ENCODE data around the gene SLC22A31. TPM values are rescaled to one million over a fixed set of nuclear protein-coding genes. Genes with fewer than 3 reads are reported as not detected.

SLC22A31 gene
- total RNA-seq, 1 donor from 2014 or later = 0.71 TPM

DNA sequence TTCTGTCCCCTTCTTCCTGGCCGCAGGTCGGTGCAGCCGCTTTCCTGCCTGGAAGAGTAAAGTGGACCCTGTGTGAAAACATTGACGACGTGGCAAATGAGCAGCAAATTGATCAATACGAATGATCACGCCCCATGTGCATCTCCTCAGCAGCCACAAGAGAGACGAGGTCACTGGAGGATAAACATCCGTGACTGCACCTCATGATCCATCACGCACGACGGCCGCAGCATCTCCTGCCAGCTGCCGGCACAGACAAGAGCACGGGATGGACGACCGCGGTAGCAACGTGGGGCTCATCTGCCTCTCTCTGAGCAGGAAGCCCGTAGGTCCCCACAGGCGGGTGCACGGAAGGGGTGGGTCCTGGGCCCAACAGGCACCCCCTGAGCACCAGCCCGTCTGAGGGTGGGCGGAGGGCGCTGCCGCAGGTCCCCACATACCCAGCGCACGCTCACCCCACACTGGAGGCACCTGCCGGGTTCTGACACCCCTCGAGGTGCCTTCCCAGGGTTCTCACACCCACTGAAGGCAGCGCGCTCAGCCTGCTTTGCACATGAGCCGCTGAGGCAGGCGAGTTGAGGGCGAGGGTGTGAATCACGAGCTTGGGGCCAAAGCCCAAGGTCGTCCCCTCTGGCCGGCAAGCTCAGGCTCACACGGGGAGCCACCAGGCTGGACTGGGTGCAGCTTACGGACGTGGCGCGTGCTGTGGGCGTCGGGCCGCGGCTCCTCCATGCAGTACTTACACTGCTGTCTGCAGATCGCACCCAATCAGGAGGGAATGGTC is 41.1 kb downstream of the SLC22A31 start:
- no peak overlapping the region for H3K4me3 Mint-ChIP-seq (ENCODE audit: low read depth)
- H3K27me3 Mint-ChIP-seq (ENCODE audit: low read depth) = no peaks in the 10 kb centered on the region
- H3K9me3 Mint-ChIP-seq = peaks cover 10% of the 10 kb centered on the region

DNA sequence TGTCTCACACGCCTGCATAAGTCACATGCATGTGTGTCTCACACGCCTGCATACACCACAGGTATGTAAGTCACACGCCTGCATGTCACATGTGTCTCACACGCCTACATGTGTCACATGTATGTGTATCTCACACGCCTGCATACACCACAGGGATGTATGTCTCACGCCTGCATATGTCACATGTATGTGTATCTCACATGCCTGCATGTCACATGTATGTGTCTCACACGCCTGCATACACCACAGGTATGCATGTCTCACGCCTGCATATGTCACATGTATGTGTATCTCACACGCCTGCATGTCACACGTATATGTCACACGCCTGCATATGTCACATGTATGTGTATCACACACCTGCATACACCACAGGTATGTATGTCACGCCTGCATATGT is 42.6 kb downstream of the SLC22A31 start:
- intact Hi-C loops (cut with micrococcal nuclease) = no loop called here
- DNase-seq (ENCODE audit: low spot score) = no peak
- Mint-ChIP-seq H3K27me3 (ENCODE audit: low read depth) (no peaks in the 10 kb centered on the region), H3K36me3 (ENCODE audit: low read depth) (no peaks in the 10 kb centered on the region), H3K4me3 (ENCODE audit: low read depth) (no peak overlapping the region), H3K9me3 (peaks cover 10% of the 10 kb centered on the region), H3K27ac (no peak overlapping the region), H3K4me1 (ENCODE audit: low read depth) (no peaks in the 10 kb centered on the region)

More for the DNA sequence above, 41.1 kb downstream of the SLC22A31 start:
- intact Hi-C loops (cut with micrococcal nuclease) = no loop called here
- H3K27ac Mint-ChIP-seq = no peak overlapping the region
- no peaks in the 10 kb centered on the region for H3K36me3 Mint-ChIP-seq (ENCODE audit: low read depth)
- no peaks in the 10 kb centered on the region for H3K4me1 Mint-ChIP-seq (ENCODE audit: low read depth)
- no peak for DNase-seq (ENCODE audit: low spot score)

- intact Hi-C loops (cut with micrococcal nuclease) = no loop called here
- no peaks in the 10 kb centered on the region for H3K4me1 Mint-ChIP-seq (ENCODE audit: low read depth)
- H3K27ac Mint-ChIP-seq = no peak overlapping the region
- H3K4me3 Mint-ChIP-seq (ENCODE audit: low read depth) = no peak overlapping the region
- H3K36me3 Mint-ChIP-seq (ENCODE audit: low read depth) = peaks cover 2% of the 10 kb centered on the region
- no peak for DNase-seq (ENCODE audit: low spot score)
- H3K27me3 Mint-ChIP-seq (ENCODE audit: low read depth) = no peaks in the 10 kb centered on the region
- peaks cover 10% of the 10 kb centered on the region for H3K9me3 Mint-ChIP-seq
Observed at GRCh38 chr16:89156740-89157645, 43.3 kb downstream of the SLC22A31 start.

DNA sequence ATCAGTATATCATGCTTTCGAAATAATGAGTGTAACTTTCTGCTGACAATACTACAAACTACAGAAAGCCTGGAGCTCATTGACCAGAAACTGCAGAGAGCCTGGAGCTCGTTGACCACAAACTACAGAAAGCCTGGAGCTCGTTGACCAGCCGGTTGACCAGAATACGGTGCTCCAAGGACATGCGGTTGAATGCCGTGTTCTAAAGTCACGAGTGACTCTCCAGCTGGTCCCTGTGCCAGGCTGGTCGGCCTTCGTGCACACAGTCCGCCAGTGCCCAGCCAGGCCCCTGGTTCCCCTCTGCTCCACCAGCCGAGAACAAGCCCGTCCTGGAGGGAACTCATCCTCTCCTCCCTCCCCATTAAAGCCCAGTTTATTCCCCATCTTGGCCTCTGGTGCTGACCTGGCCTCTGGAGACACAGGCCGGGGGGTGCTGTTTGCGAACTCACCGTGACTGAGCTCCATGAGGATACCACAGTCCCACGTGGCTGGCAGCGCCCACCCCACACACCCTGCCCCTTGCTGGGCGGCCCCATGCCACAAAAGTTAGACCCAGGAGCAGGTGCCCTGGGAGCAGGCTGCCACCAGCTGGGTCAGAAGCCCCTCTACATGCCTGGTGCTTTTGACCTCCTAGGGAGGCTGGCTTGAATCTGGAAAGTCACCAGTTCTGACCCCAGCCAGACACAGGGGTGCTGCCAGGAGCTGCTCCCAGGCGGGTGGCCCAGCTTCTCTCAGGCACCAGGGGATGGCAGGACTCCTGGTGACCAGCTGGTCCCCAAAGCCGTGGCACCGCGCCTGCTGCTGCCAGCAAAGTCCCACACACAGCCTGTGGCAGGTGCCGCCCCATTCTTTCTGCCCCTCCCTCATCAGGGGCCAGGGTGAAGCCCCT is 44.2 kb downstream of the SLC22A31 start:
- Mint-ChIP-seq H3K4me3 (ENCODE audit: low read depth) (no peak overlapping the region), H3K27ac (no peak overlapping the region), H3K27me3 (ENCODE audit: low read depth) (no peaks in the 10 kb centered on the region), H3K4me1 (ENCODE audit: low read depth) (no peaks in the 10 kb centered on the region), H3K36me3 (ENCODE audit: low read depth) (peaks cover 8% of the 10 kb centered on the region), H3K9me3 (peaks cover 10% of the 10 kb centered on the region)
- intact Hi-C loops (cut with micrococcal nuclease) = no loop called here
- DNase-seq (ENCODE audit: low spot score) = no peak

DNA sequence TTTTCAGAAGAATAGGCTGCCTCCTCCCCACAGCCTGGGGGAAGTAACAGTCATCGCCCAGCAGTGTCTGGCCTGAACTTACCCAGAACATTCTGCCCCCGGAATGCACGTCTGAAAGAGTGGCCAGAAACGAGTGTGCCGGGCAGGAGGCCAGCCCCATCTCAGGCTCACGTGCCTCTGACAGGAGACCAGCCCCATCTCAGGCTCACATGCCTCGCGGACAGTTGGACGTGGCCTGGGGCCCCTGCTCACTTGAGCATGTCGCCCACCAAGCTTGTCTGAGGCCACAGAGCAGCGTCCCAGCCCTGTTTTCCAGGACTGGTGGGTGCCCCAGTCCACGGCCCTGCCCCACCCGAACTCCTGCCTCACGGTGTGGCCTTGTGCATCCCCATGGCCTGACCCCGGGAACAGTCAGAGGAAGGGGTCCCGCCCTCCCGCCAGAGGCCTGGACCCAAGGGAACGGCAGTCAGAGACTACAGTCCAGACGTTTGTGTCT is 45.1 kb downstream of the SLC22A31 start:
- intact Hi-C loops (cut with micrococcal nuclease) = no loop called here
- no peaks in the 10 kb centered on the region for H3K27me3 Mint-ChIP-seq (ENCODE audit: low read depth)
- no peak overlapping the region for H3K4me3 Mint-ChIP-seq (ENCODE audit: low read depth)
- H3K36me3 Mint-ChIP-seq (ENCODE audit: low read depth) = peaks cover 14% of the 10 kb centered on the region
- no peak overlapping the region for H3K27ac Mint-ChIP-seq
- no peak for DNase-seq (ENCODE audit: low spot score)
- H3K4me1 Mint-ChIP-seq (ENCODE audit: low read depth) = no peaks in the 10 kb centered on the region
- H3K9me3 Mint-ChIP-seq = peaks cover 10% of the 10 kb centered on the region

GRCh38 chr16:89154390-89155183 is 45.8 kb downstream of the SLC22A31 start:
- intact Hi-C loops (cut with micrococcal nuclease) = no loop called here
- peaks cover 21% of the 10 kb centered on the region for H3K36me3 Mint-ChIP-seq (ENCODE audit: low read depth)
- peaks cover 11% of the 10 kb centered on the region for H3K9me3 Mint-ChIP-seq
- H3K27me3 Mint-ChIP-seq (ENCODE audit: low read depth) = no peaks in the 10 kb centered on the region
- H3K27ac Mint-ChIP-seq = no peak overlapping the region
- no peak overlapping the region for H3K4me3 Mint-ChIP-seq (ENCODE audit: low read depth)
- no peaks in the 10 kb centered on the region for H3K4me1 Mint-ChIP-seq (ENCODE audit: low read depth)
- no peak for DNase-seq (ENCODE audit: low spot score)

- Mint-ChIP-seq H3K9me3 (peaks cover 18% of the 10 kb centered on the region), H3K36me3 (ENCODE audit: low read depth) (peaks cover 28% of the 10 kb centered on the region), H3K4me3 (ENCODE audit: low read depth) (no peak overlapping the region), H3K27me3 (ENCODE audit: low read depth) (no peaks in the 10 kb centered on the region), H3K4me1 (ENCODE audit: low read depth) (no peaks in the 10 kb centered on the region), H3K27ac (no peak overlapping the region)
- intact Hi-C loops (cut with micrococcal nuclease) = no loop called here
- no peak for DNase-seq (ENCODE audit: low spot score)
Observed at GRCh38 chr16:89153848-89154271, 46.5 kb downstream of the SLC22A31 start.

GRCh38 chr16:89152831-89153700 is 47.3 kb downstream of the SLC22A31 start:
- Mint-ChIP-seq H3K4me1 (ENCODE audit: low read depth) (no peaks in the 10 kb centered on the region), H3K27ac (no peak overlapping the region), H3K4me3 (ENCODE audit: low read depth) (no peak overlapping the region), H3K36me3 (ENCODE audit: low read depth) (peaks cover 36% of the 10 kb centered on the region), H3K27me3 (ENCODE audit: low read depth) (no peaks in the 10 kb centered on the region), H3K9me3 (peaks cover 16% of the 10 kb centered on the region)
- no peak for DNase-seq (ENCODE audit: low spot score)
- intact Hi-C loops (cut with micrococcal nuclease) = no loop called here

DNA sequence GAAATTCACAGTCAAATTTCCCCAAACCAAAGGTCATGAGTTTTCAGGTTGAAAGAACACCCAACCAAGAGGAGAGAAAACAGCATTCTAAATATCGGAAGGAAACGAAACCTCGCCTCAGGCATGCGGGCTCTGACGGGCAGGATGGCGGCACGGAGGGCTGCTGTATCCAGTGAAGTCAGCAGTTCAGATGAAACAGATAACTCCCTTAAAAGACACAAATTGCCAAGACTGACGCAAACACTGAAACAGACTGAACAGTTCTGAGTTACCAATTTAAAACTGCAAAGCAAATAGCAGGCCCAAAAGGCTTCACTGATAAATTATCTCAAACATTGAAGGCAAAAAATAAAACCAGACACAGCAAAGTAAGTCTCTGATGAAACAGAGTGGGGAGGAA is 49.4 kb downstream of the SLC22A31 start:
- DNase-seq (ENCODE audit: low spot score) = no peak
- Mint-ChIP-seq H3K27me3 (ENCODE audit: low read depth) (no peaks in the 10 kb centered on the region), H3K27ac (no peak overlapping the region), H3K36me3 (ENCODE audit: low read depth) (peaks cover 52% of the 10 kb centered on the region), H3K9me3 (peaks cover 12% of the 10 kb centered on the region), H3K4me1 (ENCODE audit: low read depth) (no peaks in the 10 kb centered on the region), H3K4me3 (ENCODE audit: low read depth) (no peak overlapping the region)
- intact Hi-C loops (cut with micrococcal nuclease) = no loop called here

GRCh38 chr16:89150090-89150835 is 50.1 kb downstream of the SLC22A31 start:
- H3K4me3 Mint-ChIP-seq (ENCODE audit: low read depth) = no peak overlapping the region
- H3K9me3 Mint-ChIP-seq = peaks cover 12% of the 10 kb centered on the region
- peaks cover 55% of the 10 kb centered on the region for H3K36me3 Mint-ChIP-seq (ENCODE audit: low read depth)
- intact Hi-C loops (cut with micrococcal nuclease) = no loop called here
- no peaks in the 10 kb centered on the region for H3K27me3 Mint-ChIP-seq (ENCODE audit: low read depth)
- no peak for DNase-seq (ENCODE audit: low spot score)
- H3K27ac Mint-ChIP-seq = no peak overlapping the region
- no peaks in the 10 kb centered on the region for H3K4me1 Mint-ChIP-seq (ENCODE audit: low read depth)

DNA sequence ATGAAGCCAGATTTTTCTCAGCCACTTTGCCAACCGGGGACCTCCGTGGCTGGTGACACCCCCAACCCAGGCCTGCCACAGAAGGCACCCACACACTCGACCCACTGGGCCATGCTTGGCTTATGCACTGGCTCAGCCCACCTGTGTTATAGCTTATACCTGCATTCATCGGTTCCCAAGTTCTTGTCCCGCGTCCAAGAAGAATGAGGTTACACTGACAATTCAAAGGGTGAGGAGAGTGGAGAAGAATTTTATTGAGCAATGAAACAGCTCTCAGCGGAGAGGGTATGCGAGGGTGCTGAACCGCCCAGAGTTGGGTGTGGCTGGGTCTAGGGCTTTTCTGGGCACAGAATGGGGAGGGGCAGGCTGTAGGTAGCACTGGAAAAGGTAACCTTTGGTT is 51.0 kb downstream of the SLC22A31 start:
- no peaks in the 10 kb centered on the region for H3K4me1 Mint-ChIP-seq (ENCODE audit: low read depth)

More for the DNA sequence above, 51.0 kb downstream of the SLC22A31 start:
- intact Hi-C loops (cut with micrococcal nuclease) = no loop called here
- Mint-ChIP-seq H3K27ac (no peak overlapping the region), H3K36me3 (ENCODE audit: low read depth) (peaks cover 55% of the 10 kb centered on the region), H3K4me3 (ENCODE audit: low read depth) (no peak overlapping the region), H3K9me3 (peaks cover 12% of the 10 kb centered on the region), H3K27me3 (ENCODE audit: low read depth) (no peaks in the 10 kb centered on the region)
- DNase-seq (ENCODE audit: low spot score) = no peak

Measured in activated T-helper 2 cell treated with anti-CD3 and anti-CD28 coated beads, Interferon-gamma antibody, Interleukin-2, Interleukin-4, amounts not matched to agents 10 μg/mL and 5 μg/mL and 100 μg/mL, durations not matched to agents 14 hours and 24 hours and 36 hours (primary cell).